HG02678 (cell line): ENCODE measurements around the gene ZNF780A.
"Not testable (repeated sequence)": the region's sequence is repeated elsewhere in the genome, so short reads cannot be mapped to it uniquely, and the experiment has no call there.

ENCODE experiments used
- ATAC-seq: cut with Tn5 transposase; IDR thresholded peaks from one replicate; pipeline ENCODE4 v1.9.1; 2021; ENCODE audit warnings: mild to moderate bottlenecking, moderate library complexity; ENCODE audit not compliant: unreplicated experiment

The ZNF780A gene

GRCh38 chr19:40090241-40091204 lies at the start of gene ZNF780A:
Gene ZNF780A, minus strand, starts transcription at chr19:40090943. Its CDS starts 6,190 bp downstream, at chr19:40084753.
- ATAC-seq, result peak; percentile 79

GRCh38 chr19:40139533-40140287 lies 49.0 kb upstream of the ZNF780A start:
- ATAC-seq, result no peak

GRCh38 chr19:40136818-40137217 lies 46.1 kb upstream of the ZNF780A start:
- ATAC-seq, result no peak

- ATAC-seq, result no peak
These were observed 44.1 kb upstream of the ZNF780A start for GRCh38 chr19:40134866-40135265.

- no peak for ATAC-seq
These were observed 42.7 kb upstream of the ZNF780A start for GRCh38 chr19:40133491-40133890.

GRCh38 chr19:40130013-40130412 lies 39.3 kb upstream of the ZNF780A start:
- no peak for ATAC-seq

- no peak for ATAC-seq
These were observed 38.7 kb upstream of the ZNF780A start for GRCh38 chr19:40129425-40129824.

- ATAC-seq, result no peak
These were observed 38.2 kb upstream of the ZNF780A start for GRCh38 chr19:40128991-40129390.

GRCh38 chr19:40119380-40119779 lies 28.6 kb upstream of the ZNF780A start:
- no peak for ATAC-seq

- ATAC-seq, result not testable (repeated sequence)
These were observed 27.9 kb upstream of the ZNF780A start for GRCh38 chr19:40118638-40119037.

- no peak for ATAC-seq
These were observed 25.3 kb upstream of the ZNF780A start for GRCh38 chr19:40116075-40116474.

- not testable (repeated sequence) for ATAC-seq
These were observed 23.4 kb upstream of the ZNF780A start for GRCh38 chr19:40114119-40114518.

GRCh38 chr19:40112271-40112670 lies 21.5 kb upstream of the ZNF780A start:
- not testable (repeated sequence) for ATAC-seq

- ATAC-seq, result no peak
These were observed 19.8 kb upstream of the ZNF780A start for GRCh38 chr19:40110570-40110969.

- ATAC-seq, result no peak
These were observed 14.0 kb upstream of the ZNF780A start for GRCh38 chr19:40104754-40105153.

GRCh38 chr19:40103600-40103999 lies 12.9 kb upstream of the ZNF780A start:
- ATAC-seq, result no peak

GRCh38 chr19:40101813-40102212 lies 11.1 kb upstream of the ZNF780A start:
- no peak for ATAC-seq

- no peak for ATAC-seq
These were observed 2.7 kb upstream of the ZNF780A start for GRCh38 chr19:40093416-40093815.

- ATAC-seq, result no peak
These were observed 724 bp upstream of the ZNF780A start for GRCh38 chr19:40091205-40092129.

- no peak for ATAC-seq
These were observed 1.3 kb downstream of the ZNF780A start for GRCh38 chr19:40089462-40089861.
